OCI-LY1 (cell line): ENCODE measurements around the gene CNTNAP5.

Source experiments
- H2AFZ ChIP-seq: fragments of 200-600 bp; sonication (generic), shearing (Covaris generic); 2 replicates; pipeline ENCODE4 v1.6.0; 2014; ENCODE audit warnings: antibody characterized with exemption, mild to moderate bottlenecking, low read length
- H3F3A ChIP-seq: fragments of 200-600 bp; sonication (generic), shearing (Covaris generic); 2 replicates; pipeline ENCODE4 v1.6.0; 2014; ENCODE audit warnings: mild to moderate bottlenecking, antibody characterized with exemption, low read length, moderate library complexity; ENCODE audit not compliant: insufficient read depth
- H3K27ac ChIP-seq: fragments of 200-600 bp; sonication (generic); 2 replicates; pipeline ENCODE4 v1.5.1; 2014; ENCODE audit warnings: low read length, mixed run types, mild to moderate bottlenecking, low read depth; ENCODE audit not compliant: poor library complexity, severe bottlenecking
- H3K27me3 ChIP-seq: fragments of 200-600 bp; sonication (generic); 2 replicates; pipeline ENCODE4 v1.6.0; 2014; ENCODE audit warnings: antibody characterized with exemption, mild to moderate bottlenecking, low read length, moderate library complexity; ENCODE audit not compliant: insufficient read depth
- H3K36me3 ChIP-seq: fragments of 200-600 bp; sonication (generic); 2 replicates; pipeline ENCODE4 v1.6.1; 2014; ENCODE audit warnings: mild to moderate bottlenecking, antibody characterized with exemption, low read length, moderate library complexity, mixed read lengths; ENCODE audit not compliant: insufficient read depth
- H3K4me1 ChIP-seq: fragments of 200-600 bp; sonication (generic); 2 replicates; pipeline ENCODE4 v1.5.1; 2014; ENCODE audit warnings: mild to moderate bottlenecking, low read length, moderate library complexity; ENCODE audit not compliant: insufficient read depth, severe bottlenecking
- H3K4me2 ChIP-seq: fragments of 200-600 bp; sonication (generic), shearing (Covaris generic); 2 replicates; pipeline ENCODE4 v1.6.1; 2014; ENCODE audit warnings: low read length
- H3K4me3 ChIP-seq: fragments of 200-600 bp; sonication (generic); 2 replicates; pipeline ENCODE4 v1.5.1; 2014; ENCODE audit warnings: low read length, low read depth, mild to moderate bottlenecking, mixed read lengths; ENCODE audit not compliant: poor library complexity, severe bottlenecking
- H3K79me2 ChIP-seq: fragments of 200-600 bp; shearing (Covaris generic); 2 replicates; pipeline ENCODE4 v1.6.1; 2016; ENCODE audit warnings: mixed run types, low read length, mixed read lengths; ENCODE audit not compliant: insufficient read depth
- H3K9ac ChIP-seq: fragments of 200-600 bp; sonication (generic), shearing (Covaris generic); 2 replicates; pipeline ENCODE4 v1.6.1; 2014; ENCODE audit warnings: mild to moderate bottlenecking, low read length, mixed read lengths
- H3K9me2 ChIP-seq: fragments of 200-600 bp; sonication (generic), shearing (Covaris generic); 2 replicates; pipeline ENCODE4 v1.6.1; 2014; ENCODE audit warnings: low read depth, mild to moderate bottlenecking, low read length, mixed read lengths
- H3K9me3 ChIP-seq: fragments of 200-600 bp; shearing (Covaris generic); 2 replicates; pipeline ENCODE4 v1.6.1; 2014; ENCODE audit warnings: low read length, mixed read lengths
- H4K20me1 ChIP-seq: fragments of 200-600 bp; sonication (generic), shearing (Covaris generic); 2 replicates; pipeline ENCODE4 v1.6.0; 2016; ENCODE audit warnings: mild to moderate bottlenecking, low read length; ENCODE audit not compliant: insufficient read depth
- EZH2 ChIP-seq: fragments of 200-600 bp; sonication (generic), shearing (Covaris generic); IDR thresholded peaks from 2 replicates; pipeline ENCODE4 v1.8.0; 2017; ENCODE audit warnings: borderline replicate concordance, mixed run types, mild to moderate bottlenecking, antibody characterized with exemption, low read length, moderate library complexity, mixed read lengths
- TF ChIP-seq, protein P1 (sequence below): fragments of 200-600 bp; sonication (generic), shearing (Covaris generic); IDR thresholded peaks from 2 replicates; pipeline ENCODE4 v1.5.1; 2017; ENCODE audit warnings: mild to moderate bottlenecking, antibody characterized with exemption, low read length, moderate library complexity, mixed read lengths

The CNTNAP5 gene

DNA sequence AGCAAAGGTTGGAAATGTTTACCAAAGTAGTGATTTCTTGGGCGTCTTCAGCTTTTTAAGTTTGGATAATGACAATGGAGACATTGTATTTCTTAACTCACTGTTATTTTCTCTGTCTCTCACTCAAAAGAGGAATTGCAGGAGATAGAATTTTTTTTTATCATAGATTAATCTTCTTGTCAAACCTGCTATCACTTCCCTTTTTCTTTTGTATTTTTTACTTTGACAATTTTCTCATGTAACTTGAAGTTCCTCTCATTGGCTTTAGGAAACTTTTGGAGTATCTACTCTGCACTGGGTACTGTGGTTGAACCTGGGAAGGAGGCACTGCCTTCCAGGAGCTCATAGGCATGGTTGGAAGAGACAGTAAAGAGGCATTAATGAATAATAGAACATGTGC is 489.1 kb downstream of the CNTNAP5 start:
- Histone ChIP-seq H3K9me2 (no peaks in the 10 kb centered on the region), H3K4me2 (no peak overlapping the region), H3K4me1 (no peaks in the 10 kb centered on the region), H3K79me2 (no peaks in the 10 kb centered on the region), H3F3A (no peaks in the 10 kb centered on the region), H3K9ac (no peak overlapping the region), H3K36me3 (no peaks in the 10 kb centered on the region), H3K9me3 (no peaks in the 10 kb centered on the region), H3K27ac (no peak overlapping the region), H3K4me3 (no peak overlapping the region), H3K27me3 (no peaks in the 10 kb centered on the region), H4K20me1 (no peaks in the 10 kb centered on the region), H2AFZ (no peak overlapping the region)
- TF ChIP-seq, protein P1, sequence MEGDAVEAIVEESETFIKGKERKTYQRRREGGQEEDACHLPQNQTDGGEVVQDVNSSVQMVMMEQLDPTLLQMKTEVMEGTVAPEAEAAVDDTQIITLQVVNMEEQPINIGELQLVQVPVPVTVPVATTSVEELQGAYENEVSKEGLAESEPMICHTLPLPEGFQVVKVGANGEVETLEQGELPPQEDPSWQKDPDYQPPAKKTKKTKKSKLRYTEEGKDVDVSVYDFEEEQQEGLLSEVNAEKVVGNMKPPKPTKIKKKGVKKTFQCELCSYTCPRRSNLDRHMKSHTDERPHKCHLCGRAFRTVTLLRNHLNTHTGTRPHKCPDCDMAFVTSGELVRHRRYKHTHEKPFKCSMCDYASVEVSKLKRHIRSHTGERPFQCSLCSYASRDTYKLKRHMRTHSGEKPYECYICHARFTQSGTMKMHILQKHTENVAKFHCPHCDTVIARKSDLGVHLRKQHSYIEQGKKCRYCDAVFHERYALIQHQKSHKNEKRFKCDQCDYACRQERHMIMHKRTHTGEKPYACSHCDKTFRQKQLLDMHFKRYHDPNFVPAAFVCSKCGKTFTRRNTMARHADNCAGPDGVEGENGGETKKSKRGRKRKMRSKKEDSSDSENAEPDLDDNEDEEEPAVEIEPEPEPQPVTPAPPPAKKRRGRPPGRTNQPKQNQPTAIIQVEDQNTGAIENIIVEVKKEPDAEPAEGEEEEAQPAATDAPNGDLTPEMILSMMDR = no peak
- no peak for TF ChIP-seq EZH2

DNA sequence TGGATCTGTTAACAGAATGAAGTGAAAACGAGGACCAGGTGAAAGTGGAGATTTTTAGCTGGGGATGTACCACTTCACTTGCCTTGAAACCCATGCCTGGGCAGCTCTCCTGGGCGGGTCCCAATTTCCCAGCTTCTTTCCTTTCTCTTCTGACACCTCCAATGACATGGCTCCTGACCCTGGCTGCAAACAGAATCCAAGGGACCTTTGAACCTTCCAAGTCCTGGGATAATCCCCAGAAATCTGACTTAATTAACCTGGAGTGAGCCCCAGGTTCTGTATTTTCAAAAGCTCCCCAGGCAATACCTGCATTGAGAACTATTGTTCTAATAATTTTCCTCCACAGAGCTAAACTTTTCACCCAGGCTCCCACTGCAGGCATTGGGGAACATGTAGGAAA is 495.9 kb downstream of the CNTNAP5 start:
- Histone ChIP-seq H3K36me3 (no peaks in the 10 kb centered on the region), H4K20me1 (no peaks in the 10 kb centered on the region), H3K9me2 (no peaks in the 10 kb centered on the region), H3K9ac (no peak overlapping the region), H2AFZ (no peak overlapping the region), H3K4me2 (no peak overlapping the region), H3K27me3 (no peaks in the 10 kb centered on the region), H3K4me1 (no peaks in the 10 kb centered on the region), H3K79me2 (no peaks in the 10 kb centered on the region), H3F3A (no peaks in the 10 kb centered on the region), H3K27ac (no peak overlapping the region), H3K9me3 (no peaks in the 10 kb centered on the region), H3K4me3 (no peak overlapping the region)
- TF ChIP-seq, protein P1 = no peak
- no peak for TF ChIP-seq EZH2

DNA sequence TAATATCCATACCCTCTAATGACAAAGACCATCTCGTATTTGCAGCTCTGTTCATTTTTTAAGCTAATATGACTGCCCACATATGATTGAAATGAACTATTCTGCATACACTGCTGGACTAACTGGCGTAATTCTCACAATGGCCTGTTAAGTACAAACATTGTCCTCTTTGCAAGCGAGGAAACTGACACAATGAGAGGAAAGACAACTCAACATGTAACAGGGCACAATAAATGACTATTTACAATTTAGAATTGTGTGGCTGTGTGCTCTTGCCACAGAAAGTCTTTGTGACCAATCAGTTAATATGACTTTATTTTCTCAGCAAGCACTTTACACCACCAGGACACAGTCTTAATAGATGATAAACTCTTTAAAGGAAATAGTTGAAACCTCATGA is 498.0 kb downstream of the CNTNAP5 start:
- Histone ChIP-seq H3K27me3 (no peaks in the 10 kb centered on the region), H3K79me2 (no peaks in the 10 kb centered on the region), H3K4me1 (no peaks in the 10 kb centered on the region), H3K4me2 (no peak overlapping the region), H3K4me3 (no peak overlapping the region), H2AFZ (no peak overlapping the region), H3K9ac (no peak overlapping the region), H3K36me3 (no peaks in the 10 kb centered on the region), H3F3A (no peaks in the 10 kb centered on the region), H3K27ac (no peak overlapping the region), H3K9me3 (no peaks in the 10 kb centered on the region), H4K20me1 (no peaks in the 10 kb centered on the region), H3K9me2 (no peaks in the 10 kb centered on the region)
- TF ChIP-seq, protein P1 = no peak
- no peak for TF ChIP-seq EZH2
